Measurements from ENCODE around the gene DIRAS1.

DNA sequence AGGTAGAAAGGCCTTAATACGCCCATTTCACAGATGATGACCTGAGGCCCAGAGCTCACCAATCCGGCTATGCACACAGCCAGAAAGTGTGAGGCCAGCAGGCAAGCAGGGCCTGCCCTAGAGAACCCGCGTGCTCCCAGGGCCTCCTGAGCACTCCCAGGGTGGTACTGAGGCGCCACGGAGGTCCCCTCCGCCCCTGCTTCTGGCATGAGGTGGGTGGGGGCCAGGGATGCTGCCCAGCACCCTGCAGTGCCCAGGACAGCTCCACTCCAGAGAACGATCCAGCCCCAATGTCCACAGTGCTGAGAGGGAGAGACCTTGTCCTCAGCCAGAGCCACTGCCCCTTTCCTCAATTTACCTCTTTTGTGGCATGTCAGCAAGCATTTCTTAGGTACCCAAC lies 48.0 kb upstream of the DIRAS1 start:
- TF ChIP-seq CTCF (IDR thresholded peaks at IDR 0.05) (no peak), POLR2AphosphoS5 (IDR thresholded peaks at IDR 0.05; ENCODE audit: low read depth, low read length) (no peak), REST (IDR thresholded peaks at IDR 0.05; ENCODE audit: insufficient read depth in 1 of 2, low read depth in 2 of 2, low read length in 1 of 2) (no peak)

Measured in Panc1 (cell line).